ENCODE results near the gene ZDHHC8.

GRCh38 chr22:20130319-20130718 lies 1.3 kb upstream of the ZDHHC8 start:
- TF ChIP-seq CTCF (IDR thresholded peaks at IDR 0.05; ENCODE audit: low read depth, low read length) (peak; percentile 23; the same call in 1 of the 2 replicates), EZH2phosphoT487 (IDR thresholded peaks at IDR 0.05; ENCODE audit: low read depth) (no peak)

All from OCI-LY3 (cell line).